H1 (cell line): ENCODE results near the gene TGM2. TPM values are rescaled to one million over a fixed set of nuclear protein-coding genes. Genes with fewer than 3 reads are reported as not detected.

Experiments used
- CTCF ChIA-PET: fragments of 300-600 bp; sonication (Branson Sonifier 250); formaldehyde crosslinking; loops from one replicate; lab custom pipeline; 2021; ENCODE audit not compliant: partially characterized antibody; lab: Charles Lee
- POLR2A ChIA-PET: fragments of 300-600 bp; sonication (Branson Sonifier 250); formaldehyde crosslinking; loops from one replicate; lab custom pipeline; 2021; ENCODE audit warnings: inconsistent platforms; ENCODE audit not compliant: partially characterized antibody; lab: Charles Lee
- DNase-seq, 2 experiments: peaks; one replicate each; pipeline versions ENCODE4 v3.0.0 to v3.0.0-alpha.2; 2010 to 2022; ENCODE audit warnings: low spot score in 2 of 2, low read depth in 1 of 2, mixed read lengths in 1 of 2
- FAIRE-seq: peaks from 2 replicates; lab custom pipeline; 2011; peaks lifted over from hg19 to GRCh38; lab: Jason Lieb, UNC
- H2AFZ ChIP-seq: 2 replicates; pipeline ENCODE4 v1.8.1; 2012; ENCODE audit warnings: low read length, inconsistent platforms
- H2AK5ac ChIP-seq: 2 replicates; pipeline ENCODE4 v1.6.1; 2013; ENCODE audit warnings: low read depth, low read length
- H2BK120ac ChIP-seq: replicated peaks from 2 replicates; pipeline ENCODE3; 2013; ENCODE audit warnings: low read depth, low read length, inconsistent platforms
- H2BK12ac ChIP-seq: 2 replicates; pipeline ENCODE4 v1.6.1; 2013; ENCODE audit warnings: low read depth, low read length
- H2BK15ac ChIP-seq: 2 replicates; pipeline ENCODE4 v1.6.1; 2013; ENCODE audit warnings: low read length
- H2BK20ac ChIP-seq: 2 replicates; pipeline ENCODE4 v1.6.1; 2013; ENCODE audit warnings: low read length
- H2BK5ac ChIP-seq: 2 replicates; pipeline ENCODE4 v1.6.1; 2013; ENCODE audit warnings: low read depth, low read length
- H3K14ac ChIP-seq: 2 replicates; pipeline ENCODE4 v1.6.1; 2013; ENCODE audit warnings: inconsistent platforms; ENCODE audit not compliant: insufficient read length
- H3K18ac ChIP-seq: 2 replicates; pipeline ENCODE4 v1.6.1; 2013; ENCODE audit warnings: low read length; ENCODE audit errors: extremely low read depth
- H3K23ac ChIP-seq: 2 replicates; pipeline ENCODE4 v1.6.1; 2013; ENCODE audit warnings: inconsistent platforms; ENCODE audit not compliant: insufficient read length
- H3K23me2 ChIP-seq: 2 replicates; pipeline ENCODE4 v1.6.1; 2013; ENCODE audit warnings: low read depth, low read length
- H3K27ac ChIP-seq: 2 replicates; pipeline ENCODE4 v1.6.1; 2011; ENCODE audit warnings: low read depth, low read length, inconsistent platforms
- H3K27me3 ChIP-seq, 4 experiments: replicated peaks in 1 of 4; 1 replicate in 1 of 4; 2 replicates in 3 of 4; pipeline versions ENCODE4 v1.6.1 to v1.8.1; 2011 to 2013; ENCODE audit warnings: low read length in 3 of 4, mild to moderate bottlenecking in 3 of 4, inconsistent platforms in 2 of 4, mixed read lengths in 2 of 4, moderate library complexity in 1 of 4; ENCODE audit not compliant: control insufficient read depth in 3 of 4, insufficient read depth in 3 of 4; ENCODE audit errors: extremely low read depth in 1 of 4
- H3K36me3 ChIP-seq, 4 experiments: 2 replicates each; pipeline versions ENCODE4 v1.6.1 to v1.8.1; 2011 to 2013; ENCODE audit warnings: mild to moderate bottlenecking in 4 of 4, low read length in 3 of 4, moderate library complexity in 2 of 4, control low read depth in 1 of 4, inconsistent platforms in 1 of 4; ENCODE audit not compliant: insufficient read depth in 4 of 4, control insufficient read depth in 2 of 4
- H3K4ac ChIP-seq: replicated peaks from 2 replicates; pipeline ENCODE3; 2013; ENCODE audit warnings: low read length, low read depth, mixed read lengths, inconsistent platforms; ENCODE audit not compliant: insufficient read length
- H3K4me1 ChIP-seq, 4 experiments: replicated peaks in 1 of 4; 1 replicate in 1 of 4; 2 replicates in 3 of 4; pipeline versions ENCODE4 v1.6.1 to v1.8.1; 2011 to 2013; ENCODE audit warnings: low read length in 3 of 4, inconsistent platforms in 2 of 4, mixed read lengths in 1 of 4; ENCODE audit not compliant: insufficient read depth in 4 of 4, control insufficient read depth in 3 of 4
- H3K4me2 ChIP-seq, 2 experiments: 2 replicates each; pipeline versions ENCODE4 v1.6.1 to v1.8.1; 2011 to 2013; ENCODE audit warnings: low read depth in 2 of 2, low read length in 2 of 2, control low read depth in 1 of 2, inconsistent platforms in 1 of 2, mild to moderate bottlenecking in 1 of 2; ENCODE audit not compliant: insufficient read depth in 1 of 2
- H3K4me3 ChIP-seq, 4 experiments: fragments of 200-600, 300-600 bp in 1 of 4; sonication (generic), shearing (Covaris generic), sonication (Bioruptor Twin) in 1 of 4; 2 replicates each; pipeline versions ENCODE4 v1.5.1 to v1.8.1; 2011 to 2016; ENCODE audit warnings: low read length in 4 of 4, low read depth in 3 of 4, control low read depth in 2 of 4, inconsistent platforms in 2 of 4, mild to moderate bottlenecking in 2 of 4, mixed read lengths in 1 of 4, moderate library complexity in 1 of 4; ENCODE audit not compliant: insufficient read depth in 2 of 4; ENCODE audit errors: extremely low read depth in 1 of 4
- H3K56ac ChIP-seq: replicated peaks from 2 replicates; pipeline ENCODE3; 2013; ENCODE audit warnings: low read depth, mild to moderate bottlenecking, mixed read lengths, low read length, inconsistent platforms; ENCODE audit not compliant: insufficient read length
- H3K79me1 ChIP-seq: 2 replicates; pipeline ENCODE4 v1.6.1; 2013; ENCODE audit warnings: low read depth, low read length, control low read depth
- H3K79me2 ChIP-seq, 2 experiments: 2 replicates each; pipeline versions ENCODE4 v1.6.1 to v1.8.1; 2012 to 2013; ENCODE audit warnings: low read length in 2 of 2, mild to moderate bottlenecking in 2 of 2, inconsistent platforms in 1 of 2; ENCODE audit not compliant: insufficient read depth in 2 of 2, control insufficient read depth in 1 of 2
- H3K9ac ChIP-seq, 4 experiments: replicated peaks in 1 of 4; 1 replicate in 1 of 4; 2 replicates in 3 of 4; pipeline versions ENCODE4 v1.6.1 to v1.8.1; 2011 to 2013; ENCODE audit warnings: low read depth in 3 of 4, low read length in 3 of 4, control low read depth in 2 of 4, mild to moderate bottlenecking in 2 of 4, moderate library complexity in 2 of 4, inconsistent platforms in 1 of 4; ENCODE audit errors: extremely low read depth in 1 of 4
- H3K9me3 ChIP-seq, 2 experiments: 2 replicates each; pipeline versions ENCODE4 v1.6.1 to v1.8.1; 2012 to 2013; ENCODE audit warnings: mild to moderate bottlenecking in 2 of 2, moderate library complexity in 2 of 2, control low read depth in 1 of 2, inconsistent platforms in 1 of 2, low read depth in 1 of 2, low read length in 1 of 2, mixed read lengths in 1 of 2; ENCODE audit not compliant: insufficient read depth in 2 of 2
- H4K20me1 ChIP-seq, 2 experiments: replicated peaks in 1 of 2; 2 replicates each; pipeline versions ENCODE3 to v1.8.1; 2011 to 2013; ENCODE audit warnings: inconsistent platforms in 2 of 2, low read length in 2 of 2, mild to moderate bottlenecking in 1 of 2; ENCODE audit not compliant: insufficient read depth in 2 of 2, control insufficient read depth in 1 of 2
- H4K5ac ChIP-seq: 2 replicates; pipeline ENCODE4 v1.6.1; 2013; ENCODE audit warnings: low read length, low read depth, mixed read lengths, inconsistent platforms; ENCODE audit not compliant: insufficient read length
- H4K8ac ChIP-seq: 2 replicates; pipeline ENCODE4 v1.8.0; 2013; ENCODE audit warnings: mild to moderate bottlenecking, moderate library complexity, low read length, inconsistent platforms; ENCODE audit not compliant: insufficient read depth; ENCODE audit errors: extremely low read depth
- H4K91ac ChIP-seq: replicated peaks from 2 replicates; pipeline ENCODE3; 2013; ENCODE audit warnings: low read length, mixed read lengths, inconsistent platforms; ENCODE audit not compliant: insufficient read length
- ATF3 ChIP-seq: IDR thresholded peaks from 2 replicates; pipeline ENCODE4 v1.6.1; 2011; ENCODE audit warnings: low read depth, mild to moderate bottlenecking, low read length; ENCODE audit not compliant: insufficient read depth
- CBX8 ChIP-seq: fragments of 300-800, 300-1000 bp; sonication (generic); IDR thresholded peaks from 2 replicates; pipeline ENCODE4 v1.7.1; 2016; ENCODE audit warnings: low read depth, low read length, borderline replicate concordance
- JUN ChIP-seq: IDR thresholded peaks from 2 replicates; pipeline ENCODE4 v1.6.1; 2011; ENCODE audit warnings: low read depth, mild to moderate bottlenecking, improper control_type of control experiment, low read length
- MAFK ChIP-seq: IDR thresholded peaks from 2 replicates; pipeline ENCODE4 v1.6.1; 2012; ENCODE audit warnings: low read depth, mild to moderate bottlenecking, improper control_type of control experiment, low read length
- NANOG ChIP-seq: IDR thresholded peaks from 2 replicates; pipeline ENCODE4 v1.6.1; 2011; ENCODE audit warnings: low read length, low read depth, mild to moderate bottlenecking, inconsistent platforms; ENCODE audit not compliant: insufficient read depth, poor library complexity, severe bottlenecking
- RFX5 ChIP-seq: IDR thresholded peaks from 2 replicates; pipeline ENCODE4 v1.6.1; 2011; ENCODE audit warnings: low read depth, low read length, improper control_type of control experiment, borderline replicate concordance
- TBP ChIP-seq: IDR thresholded peaks from 2 replicates; pipeline ENCODE4 v1.6.1; 2011; ENCODE audit warnings: low read depth, low read length, improper control_type of control experiment
- YY1 ChIP-seq: IDR thresholded peaks from 2 replicates; pipeline ENCODE4 v1.6.1; 2011; ENCODE audit warnings: low read depth, mild to moderate bottlenecking, low read length
- WGBS, 2 experiments: shearing (Covaris generic) in 1 of 2; methylation state at CpG; one replicate each; pipeline versions ENCODE4 v1.1.6 to v1.1.7; 2013 to 2015; ENCODE audit warnings: low lambda C conversion rate in 2 of 2, mixed read lengths in 2 of 2, inconsistent platforms in 1 of 2, low coverage in 1 of 2, missing lambda C conversion rate in 1 of 2; ENCODE audit not compliant: insufficient replicate concordance in 2 of 2, insufficient coverage in 1 of 2, insufficient read length in 1 of 2; ENCODE audit errors: extremely low coverage in 1 of 2, missing lambda C conversion rate in 1 of 2; 5-methylcytosine and 5-hydroxymethylcytosine counted together
- polyA plus RNA-seq, 7 experiments: library from polyadenylated mRNA; depleted of rRNA in 3 of 7; stranded (reverse) in 5 of 7; unstranded in 2 of 7; fragments of >200 nt in 5 of 7; fragments of 200-250 nt in 2 of 7; gene quantifications; 1 replicate in 5 of 7; 2 replicates in 1 of 7; 4 replicates in 1 of 7; pipeline versions ENCODE4 v1.2.1 to v1.2.3, GENCODE V29; 2011 to 2013; ENCODE audit warnings: missing spikeins in 2 of 7, mixed read lengths in 2 of 7
- total RNA-seq: library from RNA; stranded (reverse); fragmentation: NEBNext Ultra II Directional; extraction: Animal tissue kit (Norgen Biotek cat#: 25700); gene quantifications from 2 replicates; pipeline ENCODE4 v1.2.1, GENCODE V29; 2021

Gene TGM2
- total and polyA plus RNA-seq, 2 of the 8 experiments (the other 6 are each of a cell fraction or from before 2014, with no cell fraction given): 0.86 to 1.0 TPM

DNA sequence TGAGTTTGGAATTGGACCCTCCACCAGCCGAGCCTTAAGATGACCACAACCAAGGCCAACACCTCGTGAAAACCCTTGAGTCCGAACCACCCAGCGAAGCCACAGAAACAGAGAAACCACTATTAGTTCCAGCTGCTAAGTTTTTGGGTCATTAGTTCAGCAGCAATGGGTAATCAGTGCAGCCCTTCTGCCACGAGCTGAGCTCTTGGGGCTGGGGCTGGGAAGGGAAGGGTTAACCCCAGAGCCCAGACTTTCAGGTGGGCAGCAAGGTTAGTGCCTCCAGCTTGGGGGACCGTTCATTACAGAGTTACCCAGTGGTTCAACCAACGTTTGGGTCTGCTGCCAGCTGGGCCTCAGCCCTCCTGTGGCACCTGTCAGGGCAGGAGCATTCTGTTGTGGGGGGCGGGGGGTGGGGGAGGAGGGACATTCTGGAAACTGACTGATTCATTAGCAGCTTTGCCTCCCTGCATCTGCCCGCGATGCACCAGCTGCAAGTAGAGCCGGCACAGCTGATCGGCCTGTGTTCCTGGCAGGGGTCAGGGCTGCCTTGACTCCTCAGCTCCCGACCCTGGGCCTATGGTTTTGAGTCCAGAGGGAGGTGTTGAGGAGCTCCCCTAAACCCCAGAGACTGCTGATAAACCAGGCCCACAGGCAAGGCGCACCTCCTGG is 52.7 kb downstream of the TGM2 start:
- Histone ChIP-seq H2AFZ (no peak overlapping the region), H3K23me2 (no peaks in the 10 kb centered on the region), H3K23ac (no peak overlapping the region), H2BK120ac (no peak overlapping the region), H3K14ac (no peak overlapping the region), H2BK5ac (no peak overlapping the region), H4K91ac (no peak overlapping the region), H2BK12ac (no peak overlapping the region), H4K8ac (no peak overlapping the region), H2BK20ac (no peak overlapping the region), H3K79me2 (no peaks in the 10 kb centered on the region), H3K27ac (no peak overlapping the region), H2AK5ac (no peak overlapping the region), H3K4me3 (no peak overlapping the region), H3K9ac (no peak overlapping the region), H3K4me2 (no peak overlapping the region), H3K18ac (no peak overlapping the region), H3K9me3 (no peaks in the 10 kb centered on the region), H3K27me3 (no peaks in the 10 kb centered on the region), H3K4me1 (no peaks in the 10 kb centered on the region), H3K79me1 (no peaks in the 10 kb centered on the region), H4K20me1 (no peaks in the 10 kb centered on the region), H2BK15ac (no peak overlapping the region), H3K36me3 (no peaks in the 10 kb centered on the region), H3K56ac (no peak overlapping the region), H4K5ac (no peak overlapping the region), H3K4ac (no peak overlapping the region)
- FAIRE-seq (no peak), DNase-seq (peak in 1 of 2 experiments; percentile 13)
- TF ChIP-seq ATF3 (no peak), MAFK (no peak), TBP (no peak), CBX8 (no peak), JUN (no peak), YY1 (no peak), NANOG (no peak), RFX5 (no peak)
- ChIA-PET CTCF (interaction anchor here (0.6 to 7.5 kb wide), 35 partner anchors 9 to 296 kb away, joined by 3 to 198 read pairs (median 4); partner anchors contain the start of gene TGM2), POLR2A (no interaction called here)
- WGBS, 2 experiments: 81% methylated on average over 13 of the region's 14 CpGs; no CpG with 5 or more reads in 1 of the 2 experiments
